HG02588 (cell line): ENCODE measurements around the gene SRP9.
"Not testable (repeated sequence)": the region's sequence is repeated elsewhere in the genome, so short reads cannot be mapped to it uniquely, and the experiment has no call there.

ENCODE experiments used
- ATAC-seq: cut with Tn5 transposase; IDR thresholded peaks from one replicate; pipeline ENCODE4 v1.9.1; 2021; ENCODE audit warnings: mild to moderate bottlenecking, moderate library complexity; ENCODE audit not compliant: unreplicated experiment

SRP9 gene

DNA sequence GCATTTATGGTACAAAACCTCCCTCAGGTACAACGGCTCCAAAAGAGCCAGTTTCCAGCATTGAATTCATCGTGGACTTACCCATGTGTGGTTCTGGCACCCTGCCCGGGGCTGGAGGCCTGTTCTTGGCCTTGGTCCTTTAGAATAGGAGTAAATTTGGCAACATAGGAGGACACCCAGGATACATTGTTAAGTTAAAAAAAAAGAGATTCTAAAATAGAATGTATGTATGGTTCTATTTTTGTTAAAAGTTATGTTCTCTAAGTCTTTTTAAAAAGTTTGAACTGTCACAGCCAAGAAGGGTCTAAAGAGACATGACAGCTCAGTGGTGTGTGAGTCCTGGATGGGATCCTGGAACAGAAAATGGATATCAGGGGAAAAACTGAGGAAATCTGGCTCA is 58.2 kb downstream of the SRP9 start:
- ATAC-seq = no peak

DNA sequence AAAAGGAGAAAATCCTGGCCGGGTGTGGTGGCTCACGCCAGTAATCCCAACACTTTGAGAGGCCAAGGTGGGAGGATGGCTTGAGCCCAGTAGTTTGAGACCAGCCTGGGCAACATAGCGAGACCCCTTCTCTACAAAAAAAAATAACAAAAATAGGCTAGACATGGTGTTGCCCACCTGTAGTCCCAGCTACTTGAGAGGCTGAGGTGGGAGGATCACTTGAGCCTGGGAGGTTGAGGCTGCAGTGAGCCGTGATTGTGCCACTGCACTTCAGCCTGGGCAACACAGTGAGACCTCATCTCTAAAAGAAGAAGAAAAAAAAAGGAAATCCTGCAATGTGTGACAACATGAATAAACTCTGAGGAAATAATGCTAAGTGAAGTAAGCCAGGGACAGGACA is 58.7 kb downstream of the SRP9 start:
- not testable (repeated sequence) for ATAC-seq

DNA sequence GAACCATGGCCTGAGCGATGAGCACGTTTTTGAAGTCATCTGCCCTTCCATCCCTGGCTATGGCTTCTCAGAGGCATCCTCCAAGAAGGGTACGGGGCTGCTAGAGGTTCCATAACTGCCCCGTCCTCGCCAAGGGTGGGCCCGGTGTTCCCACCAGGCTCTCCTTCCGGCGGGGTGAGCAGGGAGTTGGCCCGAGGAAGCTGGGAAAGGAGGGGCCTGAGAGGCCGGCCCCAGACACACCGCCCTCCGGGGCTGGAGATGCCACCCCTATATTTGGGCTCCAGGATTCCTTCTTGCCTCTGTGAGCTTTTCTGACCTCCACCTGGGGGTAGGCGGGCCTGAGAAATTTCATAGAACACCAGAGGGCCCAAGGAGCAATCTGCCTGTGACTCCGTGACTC is 61.2 kb downstream of the SRP9 start:
- no peak for ATAC-seq
